K562 (cell line): Measurements from ENCODE around the gene KIF25.

ENCODE experiments used
- CTCF ChIP-seq, 3 experiments: IDR thresholded peaks in 2 of 3; conservative IDR thresholded peaks in 1 of 3; 2 replicates each; pipeline ENCODE4 v1.5.1; 2011 to 2012; ENCODE audit warnings: low read length in 3 of 3, mild to moderate bottlenecking in 3 of 3, control low read depth in 2 of 3, improper control_type of control experiment in 1 of 3, inconsistent platforms in 1 of 3, low read depth in 1 of 3, mixed read lengths in 1 of 3, moderate library complexity in 1 of 3; ENCODE audit not compliant: insufficient read depth in 2 of 3
- EP400 ChIP-seq: fragments of 450-650 bp; IDR thresholded peaks from 2 replicates; pipeline ENCODE4 v1.6.1; 2017; ENCODE audit warnings: antibody characterized with exemption, mild to moderate bottlenecking, moderate library complexity
- MAFK ChIP-seq: IDR thresholded peaks from 2 replicates; pipeline ENCODE4 v1.6.1; 2011; ENCODE audit warnings: low read length, improper control_type of control experiment
- TCF7L2 ChIP-seq: fragments of 150-350 bp; IDR thresholded peaks from 2 replicates; pipeline ENCODE4 v1.6.1; 2016; ENCODE audit warnings: low read depth, mild to moderate bottlenecking, low read length, moderate library complexity

DNA sequence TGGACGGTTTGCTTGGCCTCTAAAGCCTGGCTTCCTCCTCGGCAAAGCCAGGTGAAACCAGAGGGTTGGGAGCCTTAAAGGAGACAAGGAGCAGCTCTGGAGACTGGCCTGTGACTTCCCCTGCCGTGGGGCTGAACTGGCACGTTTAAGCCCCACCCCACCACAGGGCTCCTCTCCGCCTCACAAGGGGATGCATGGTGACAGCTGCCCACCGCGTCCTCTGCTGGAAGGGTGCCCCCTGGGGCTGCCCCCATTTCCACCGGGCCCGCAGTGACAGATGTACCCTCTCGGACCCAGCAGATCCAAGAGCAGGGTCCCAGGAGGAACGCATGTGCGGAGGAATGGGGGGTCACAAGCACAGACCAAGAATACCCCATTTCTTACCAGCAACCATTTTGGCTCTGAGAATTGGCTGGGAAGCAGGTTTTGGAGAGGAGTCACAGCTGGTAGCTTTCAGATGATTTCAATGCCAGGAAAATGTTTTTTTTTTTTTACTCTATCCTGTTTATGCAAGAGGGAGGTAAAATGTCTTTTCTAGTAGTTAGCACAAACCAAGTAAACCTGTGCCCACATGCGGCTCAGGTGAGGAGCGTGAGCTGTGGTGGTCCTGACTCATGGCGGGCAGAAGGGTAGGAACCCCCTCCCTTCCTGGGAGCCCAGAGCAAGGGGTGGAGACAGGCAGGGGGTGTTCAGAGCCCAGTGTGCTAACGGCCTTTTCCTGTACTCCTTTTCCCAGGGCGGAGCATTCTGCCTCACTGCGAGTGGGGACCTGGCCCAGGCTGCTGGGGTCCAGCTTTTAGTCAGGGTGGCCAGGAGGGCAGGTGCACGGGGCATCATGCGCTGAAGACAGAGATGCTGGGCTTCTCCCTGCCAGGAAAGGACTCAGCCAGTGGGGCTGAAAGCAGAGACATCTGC is 48.5 kb downstream of the KIF25 start:
- TF ChIP-seq TCF7L2 (no peak), MAFK (no peak), CTCF (IDR thresholded peaks at IDR 0.05 in 2 of 3, conservative IDR thresholded peaks at IDR 0.05 in 1 of 3; ENCODE audit: insufficient read depth in 2 of 3, low read depth in 1 of 3, low read length in 3 of 3) (no peak), EP400 (no peak)
